ENCODE data around the gene LTBP2. TPM values are rescaled to one million over a fixed set of nuclear protein-coding genes. Genes with fewer than 3 reads are reported as not detected.

Gene LTBP2
- total and polyA plus RNA-seq, 2 of the 8 experiments (the other 6 are each of a cell fraction or from before 2014, with no cell fraction given), result 0.48 to 0.89 TPM

DNA sequence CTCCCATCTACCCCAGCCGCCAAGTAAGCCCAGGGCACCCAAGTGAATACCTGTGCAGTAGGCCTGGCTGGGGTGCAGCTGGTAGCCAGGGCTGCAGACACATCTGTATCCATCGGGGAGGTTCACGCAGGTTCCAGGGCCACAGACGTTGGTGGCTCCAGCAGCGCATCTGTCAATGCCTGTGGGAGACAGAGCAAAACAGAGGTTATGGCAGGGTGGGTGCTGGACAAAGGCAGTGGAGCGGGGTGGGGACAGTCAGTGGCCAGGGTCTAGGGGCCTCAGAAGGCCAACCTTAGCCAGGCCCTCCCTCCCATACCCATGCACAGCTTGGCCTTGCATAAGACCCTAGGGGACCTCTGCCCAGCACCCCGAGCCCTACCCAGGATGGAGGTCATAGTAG is 89.3 kb downstream of the LTBP2 start:
- H3K18ac ChIP-seq (ENCODE audit: extremely low read depth, low read length), result no peak overlapping the region
- H2BK15ac ChIP-seq (ENCODE audit: low read length), result no peak overlapping the region
- no peak overlapping the region for H3K14ac ChIP-seq (ENCODE audit: insufficient read length)
- no peak overlapping the region for H3K56ac ChIP-seq (replicated peaks; ENCODE audit: insufficient read length, low read depth, low read length)
- no peaks in the 10 kb centered on the region for H3K9me3 ChIP-seq (ENCODE audit: insufficient read depth in 2 of 2, low read depth in 1 of 2, low read length in 1 of 2)
- peak overlapping the region; percentile 37; the same call in 1 of the 2 replicates for H4K8ac ChIP-seq (ENCODE audit: extremely low read depth, insufficient read depth, low read length)
- H3K4me3 ChIP-seq (ENCODE audit: extremely low read depth in 1 of 4, insufficient read depth in 2 of 4, low read depth in 3 of 4, low read length in 4 of 4), result no peak overlapping the region
- no peak overlapping the region for H2BK12ac ChIP-seq (ENCODE audit: low read depth, low read length)
- no peak overlapping the region for H2BK5ac ChIP-seq (ENCODE audit: low read depth, low read length)
- no peaks in the 10 kb centered on the region for H3K79me1 ChIP-seq (ENCODE audit: low read depth, low read length)
- H3K79me2 ChIP-seq (ENCODE audit: control insufficient read depth in 1 of 2, insufficient read depth in 2 of 2, low read length in 2 of 2), result no peaks in the 10 kb centered on the region
- no peaks in the 10 kb centered on the region for H3K23me2 ChIP-seq (ENCODE audit: low read depth, low read length)
- ChIA-PET CTCF (ENCODE audit: partially characterized antibody) (interaction anchor here (0.7 to 1.4 kb wide), 2 partner anchors 9 to 86 kb away, joined by 3 to 4 read pairs; no protein-coding TSS in a partner anchor), POLR2A (ENCODE audit: partially characterized antibody) (no interaction called here)
- no peak overlapping the region for H2AK5ac ChIP-seq (ENCODE audit: low read depth, low read length)
- no peaks in the 10 kb centered on the region for H4K20me1 ChIP-seq (replicated peaks in 1 of 2; ENCODE audit: control insufficient read depth in 1 of 2, insufficient read depth in 2 of 2, low read length in 2 of 2)
- H3K27me3 ChIP-seq (replicated peaks in 1 of 4; ENCODE audit: control insufficient read depth in 3 of 4, extremely low read depth in 1 of 4, insufficient read depth in 3 of 4, low read length in 3 of 4), result no peaks in the 10 kb centered on the region; a peak in 1 of 7 replicates
- FAIRE-seq (no peak), DNase-seq (ENCODE audit: low read depth in 1 of 2, low spot score in 2 of 2) (no peak)
- H3K4ac ChIP-seq (replicated peaks; ENCODE audit: insufficient read length, low read depth, low read length), result no peak overlapping the region
- no peak overlapping the region for H4K5ac ChIP-seq (ENCODE audit: insufficient read length, low read depth, low read length)
- H3K23ac ChIP-seq (ENCODE audit: insufficient read length), result no peak overlapping the region
- no peak overlapping the region for H4K91ac ChIP-seq (replicated peaks; ENCODE audit: insufficient read length, low read length)
- H2BK20ac ChIP-seq (ENCODE audit: low read length), result no peak overlapping the region
- no peaks in the 10 kb centered on the region for H3K36me3 ChIP-seq (ENCODE audit: control insufficient read depth in 2 of 4, insufficient read depth in 4 of 4, low read length in 3 of 4)
- no peak overlapping the region for H3K9ac ChIP-seq (replicated peaks in 1 of 4; ENCODE audit: extremely low read depth in 1 of 4, low read depth in 3 of 4, low read length in 3 of 4)
- WGBS, 2 experiments (ENCODE audit: extremely low coverage in 1 of 2, insufficient coverage in 1 of 2, insufficient read length in 1 of 2, insufficient replicate concordance in 2 of 2, low coverage in 1 of 2, low lambda C conversion rate in 2 of 2, missing lambda C conversion rate in 1 of 2), result 90% methylated on average over 7 of the region's 7 CpGs; no CpG with 5 or more reads in 1 of the 2 experiments
- H2AFZ ChIP-seq (ENCODE audit: low read length), result no peak overlapping the region
- H2BK120ac ChIP-seq (replicated peaks; ENCODE audit: low read depth, low read length), result no peak overlapping the region
- H3K4me1 ChIP-seq (replicated peaks in 1 of 4; ENCODE audit: control insufficient read depth in 3 of 4, insufficient read depth in 4 of 4, low read length in 3 of 4), result peaks cover 0 to 6% (median 3%) of the 10 kb centered on the region in 4 experiments; a peak in 3 of 7 replicates
- H3K4me2 ChIP-seq (ENCODE audit: insufficient read depth in 1 of 2, low read depth in 2 of 2, low read length in 2 of 2), result no peak overlapping the region
- no peak overlapping the region for H3K27ac ChIP-seq (ENCODE audit: low read depth, low read length)
- TF ChIP-seq TEAD4 (IDR thresholded peaks at IDR 0.05; ENCODE audit: low read depth, low read length) (no peak), GTF2F1 (IDR thresholded peaks at IDR 0.05; ENCODE audit: borderline replicate concordance, low read depth, low read length) (no peak), FOSL1 (IDR thresholded peaks at IDR 0.05; ENCODE audit: insufficient read depth, low read depth, low read length) (no peak), KDM5A (IDR thresholded peaks at IDR 0.05; ENCODE audit: low read length) (no peak), PHF8 (conservative IDR thresholded peaks at IDR 0.05; ENCODE audit: low read depth, low read length) (no peak), KDM1A (IDR thresholded peaks at IDR 0.05; ENCODE audit: borderline replicate concordance, low read length) (no peak), EP300 (IDR thresholded peaks at IDR 0.05; ENCODE audit: borderline replicate concordance in 1 of 2, low read depth in 2 of 2, low read length in 2 of 2) (no peak), MAFK (IDR thresholded peaks at IDR 0.05; ENCODE audit: low read depth, low read length) (no peak), BRCA1 (IDR thresholded peaks at IDR 0.05; ENCODE audit: low read depth, low read length) (no peak), CTBP2 (IDR thresholded peaks at IDR 0.05; ENCODE audit: borderline replicate concordance, insufficient read depth, insufficient read length, low read length) (no peak)
- TF ChIP-seq, protein P1, sequence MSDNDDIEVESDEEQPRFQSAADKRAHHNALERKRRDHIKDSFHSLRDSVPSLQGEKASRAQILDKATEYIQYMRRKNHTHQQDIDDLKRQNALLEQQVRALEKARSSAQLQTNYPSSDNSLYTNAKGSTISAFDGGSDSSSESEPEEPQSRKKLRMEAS (IDR thresholded peaks at IDR 0.05), result no peak
- TF ChIP-seq, protein P2, sequence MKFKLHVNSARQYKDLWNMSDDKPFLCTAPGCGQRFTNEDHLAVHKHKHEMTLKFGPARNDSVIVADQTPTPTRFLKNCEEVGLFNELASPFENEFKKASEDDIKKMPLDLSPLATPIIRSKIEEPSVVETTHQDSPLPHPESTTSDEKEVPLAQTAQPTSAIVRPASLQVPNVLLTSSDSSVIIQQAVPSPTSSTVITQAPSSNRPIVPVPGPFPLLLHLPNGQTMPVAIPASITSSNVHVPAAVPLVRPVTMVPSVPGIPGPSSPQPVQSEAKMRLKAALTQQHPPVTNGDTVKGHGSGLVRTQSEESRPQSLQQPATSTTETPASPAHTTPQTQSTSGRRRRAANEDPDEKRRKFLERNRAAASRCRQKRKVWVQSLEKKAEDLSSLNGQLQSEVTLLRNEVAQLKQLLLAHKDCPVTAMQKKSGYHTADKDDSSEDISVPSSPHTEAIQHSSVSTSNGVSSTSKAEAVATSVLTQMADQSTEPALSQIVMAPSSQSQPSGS (IDR thresholded peaks at IDR 0.05; ENCODE audit: low read length), result no peak

Measured in H1 (cell line).